Effector memory CD8-positive, alpha-beta T cell (primary cell): ENCODE data around the gene OR6C3.
"Not testable (repeated sequence)": the region's sequence is repeated elsewhere in the genome, so short reads cannot be mapped to it uniquely, and the experiment has no call there.

ENCODE experiments used
- ATAC-seq: fragments of 150-1000 bp; cut with Tn5 transposase; replicated peaks from 2 replicates; pipeline ENCODE4 v1.10.0; 2021; ENCODE audit warnings: mild to moderate bottlenecking, moderate library complexity
- DNase-seq, 3 experiments: peaks; one replicate each; pipeline ENCODE4 v3.0.0; 2021
- H3K27ac Mint-ChIP-seq, 2 donors: one replicate each; pipeline ENCODE4 v1.8.0; 2022; ENCODE audit warnings: mild to moderate bottlenecking in 2 of 2, mixed read lengths in 2 of 2, moderate library complexity in 2 of 2
- H3K27me3 Mint-ChIP-seq, 2 donors: one replicate each; pipeline ENCODE4 v1.8.0; 2022; ENCODE audit warnings: mixed read lengths in 2 of 2
- H3K36me3 Mint-ChIP-seq: one replicate; pipeline ENCODE4 v1.8.0; 2022; ENCODE audit warnings: mild to moderate bottlenecking, moderate library complexity, mixed read lengths; ENCODE audit not compliant: insufficient read depth
- H3K4me1 Mint-ChIP-seq, 2 donors: one replicate each; pipeline ENCODE4 v1.8.0; 2022; ENCODE audit warnings: low read depth in 2 of 2, mixed read lengths in 2 of 2
- H3K4me3 Mint-ChIP-seq, 2 donors: one replicate each; pipeline ENCODE4 v1.8.0; 2022; ENCODE audit warnings: mild to moderate bottlenecking in 2 of 2, mixed read lengths in 2 of 2, moderate library complexity in 2 of 2
- H3K9me3 Mint-ChIP-seq, 2 donors: one replicate each; pipeline ENCODE4 v1.8.0; 2022; ENCODE audit warnings: mixed read lengths in 2 of 2
- total RNA-seq, 9 experiments: gene quantifications; one replicate each; lab custom pipeline; 2026; lab: John Stamatoyannopoulos, UW

Gene OR6C3
- 0 reads per million in 9 experiments for total RNA-seq

DNA sequence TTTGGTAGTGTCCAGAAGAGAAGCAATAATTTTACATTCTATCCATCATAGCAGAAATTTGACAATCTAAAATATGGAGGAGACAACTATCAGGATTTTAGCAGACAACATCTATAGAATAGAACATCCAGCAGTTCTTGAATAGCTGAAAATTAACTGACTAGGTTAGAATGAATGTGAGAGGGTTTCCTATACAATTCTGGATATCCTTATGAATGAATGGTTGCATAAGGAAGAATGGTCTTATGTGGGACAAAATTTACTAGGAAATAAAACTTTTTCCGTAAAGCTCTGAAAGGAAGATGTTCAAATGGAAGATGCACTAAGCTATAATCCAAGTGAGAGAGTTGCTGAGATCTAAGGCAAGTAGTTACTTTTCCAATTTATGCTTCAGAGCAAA is at the start of gene OR6C3:
Gene OR6C3 (plus strand): TSS at position 301 of the 400 bp plus-strand sequence. CDS start 955 bp downstream, outside the sequence.
- H3K4me1 Mint-ChIP-seq: no peaks in the 10 kb centered on the region
- no peak for ATAC-seq
- H3K9me3 Mint-ChIP-seq: no peaks in the 10 kb centered on the region
- no peak within 1 kb of the TSS for H3K27ac Mint-ChIP-seq
- no peak for DNase-seq
- H3K36me3 Mint-ChIP-seq: no peaks in the 10 kb centered on the region
- H3K27me3 Mint-ChIP-seq: peaks cover 3 to 39% of the 10 kb centered on the region in 2 donors
- no peak within 1 kb of the TSS for H3K4me3 Mint-ChIP-seq

DNA sequence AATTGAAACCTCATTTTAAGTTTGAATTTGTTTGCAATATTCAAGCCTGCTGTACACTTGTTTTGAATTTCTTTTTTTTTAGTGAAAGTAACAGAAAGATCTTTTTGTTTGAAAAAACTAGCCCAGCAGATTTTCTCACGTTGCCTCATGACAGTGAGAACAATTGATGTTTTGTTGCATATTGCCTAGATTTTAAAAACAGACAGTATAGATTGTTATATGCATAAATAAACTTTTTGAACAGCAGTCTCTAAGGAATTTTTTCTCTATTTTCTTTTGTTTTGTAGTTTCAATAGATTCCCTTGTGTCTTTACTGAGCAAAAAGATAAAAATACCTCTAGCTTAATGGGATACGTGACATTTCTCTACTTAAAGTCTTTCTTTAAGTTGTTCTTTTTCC is 49.6 kb upstream of the OR6C3 start:
- Mint-ChIP-seq H3K27me3 (peaks cover 22 to 39% of the 10 kb centered on the region in 2 donors), H3K27ac (no peak overlapping the region), H3K4me3 (no peak overlapping the region), H3K4me1 (no peaks in the 10 kb centered on the region), H3K36me3 (no peaks in the 10 kb centered on the region), H3K9me3 (no peaks in the 10 kb centered on the region)
- ATAC-seq (no peak), DNase-seq (no peak)

DNA sequence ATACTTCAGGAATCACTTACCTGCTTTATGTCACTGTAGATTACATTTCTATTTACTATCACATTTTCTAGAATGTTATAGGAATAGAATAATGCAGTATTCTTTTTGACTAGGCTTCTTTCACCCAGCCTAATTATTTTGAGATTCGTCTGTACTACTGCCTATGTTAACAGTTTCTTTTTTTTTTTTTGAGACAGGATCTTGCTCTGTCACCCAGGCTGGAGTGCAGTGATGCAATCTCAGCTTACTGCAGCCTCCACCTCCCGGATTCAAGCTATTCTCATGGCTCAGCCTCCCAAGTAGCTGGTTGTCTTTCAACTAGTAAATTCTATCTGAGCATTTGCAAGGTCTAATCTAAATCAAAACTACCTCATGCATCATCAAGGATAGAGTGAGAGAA is 40.5 kb upstream of the OR6C3 start:
- ATAC-seq: no peak
- no peaks in the 10 kb centered on the region for H3K9me3 Mint-ChIP-seq

DNA sequence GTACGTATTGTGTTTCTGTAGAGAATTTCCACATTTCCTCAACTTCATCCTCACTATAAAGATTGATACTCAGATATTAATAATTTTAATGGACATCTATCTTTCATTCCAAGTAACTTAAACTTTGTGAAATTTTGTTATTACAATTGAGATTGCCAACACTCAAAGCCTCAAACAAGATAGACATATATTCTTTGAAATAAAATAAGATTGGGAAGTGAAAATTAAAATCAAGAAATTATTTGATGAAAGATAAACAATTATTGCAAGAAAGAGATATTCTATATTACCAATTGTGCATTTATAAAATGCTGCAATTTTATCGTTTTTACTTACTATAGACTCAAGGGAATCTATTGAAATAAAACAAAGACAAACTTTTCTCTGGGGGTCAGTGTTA is 34.1 kb upstream of the OR6C3 start, which contains the start of gene OR6C6:
Gene OR6C6 (minus strand): TSS at position 101 of the 400 bp plus-strand sequence. CDS start 1,337 bp downstream, outside the sequence.
- ATAC-seq (no peak), DNase-seq (no peak)
- no peak within 1 kb of the TSS for H3K27ac Mint-ChIP-seq
- no peaks in the 10 kb centered on the region for H3K4me1 Mint-ChIP-seq
- no peak within 1 kb of the TSS for H3K4me3 Mint-ChIP-seq
- H3K9me3 Mint-ChIP-seq: no peaks in the 10 kb centered on the region
- H3K27me3 Mint-ChIP-seq: peaks cover 28% of the 10 kb centered on the region in 2 donors
- H3K36me3 Mint-ChIP-seq: no peaks in the 10 kb centered on the region

More for the DNA sequence above, 40.5 kb upstream of the OR6C3 start:
- Mint-ChIP-seq H3K4me3 (no peak overlapping the region), H3K4me1 (no peaks in the 10 kb centered on the region), H3K36me3 (no peaks in the 10 kb centered on the region), H3K27me3 (peaks cover 37 to 42% of the 10 kb centered on the region in 2 donors), H3K27ac (no peak overlapping the region)
- DNase-seq: no peak

DNA sequence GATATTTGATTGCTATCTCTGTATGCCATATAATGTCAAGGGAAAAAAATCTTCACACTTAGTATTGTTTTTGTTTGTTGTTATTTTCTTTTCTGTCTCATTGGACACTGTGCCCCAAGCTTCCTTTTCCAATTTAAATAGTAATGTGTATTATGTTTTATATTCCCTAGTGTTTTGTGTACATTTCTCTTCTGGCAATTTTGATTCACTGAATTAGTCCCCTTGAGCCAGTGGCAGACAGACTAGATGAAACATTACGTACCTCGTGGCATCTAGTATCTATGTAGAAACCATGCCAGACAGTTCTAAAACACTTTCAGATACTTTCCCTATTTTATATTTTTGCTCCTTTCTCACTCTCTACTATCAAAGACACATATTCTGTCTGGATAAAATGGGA is 16.5 kb upstream of the OR6C3 start, which contains the start of gene OR6C1:
Gene OR6C1 (plus strand): TSS at position 301 of the 400 bp plus-strand sequence. CDS start 6,257 bp downstream, outside the sequence.
- Mint-ChIP-seq H3K27ac (no peak within 1 kb of the TSS), H3K27me3 (peaks cover 8 to 24% of the 10 kb centered on the region in 2 donors), H3K9me3 (no peaks in the 10 kb centered on the region), H3K4me3 (no peak within 1 kb of the TSS), H3K4me1 (no peaks in the 10 kb centered on the region), H3K36me3 (no peaks in the 10 kb centered on the region)
- no peak for ATAC-seq
- DNase-seq: no peak

DNA sequence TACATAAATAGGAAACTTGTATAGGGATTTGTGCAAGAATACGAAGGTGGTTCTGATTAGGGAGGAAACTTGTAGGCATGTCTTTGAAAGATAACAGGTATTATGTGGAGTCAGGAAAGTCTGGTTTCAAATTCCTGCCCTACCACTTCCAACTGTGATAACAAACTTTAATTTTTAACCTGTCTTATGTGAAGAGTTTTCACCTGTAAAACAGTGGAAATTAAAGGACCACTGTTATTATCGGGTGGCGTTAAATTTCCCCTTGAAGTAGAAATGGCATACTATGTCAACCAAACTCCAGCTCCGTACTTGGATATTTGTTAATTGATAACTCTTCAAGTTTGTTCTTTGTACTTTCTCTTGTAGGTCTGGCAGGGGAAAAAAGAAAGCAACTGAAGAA is 10.3 kb upstream of the OR6C3 start:
- ATAC-seq: no peak
- H3K36me3 Mint-ChIP-seq: no peaks in the 10 kb centered on the region
- DNase-seq: no peak
- H3K9me3 Mint-ChIP-seq: no peaks in the 10 kb centered on the region
- no peak overlapping the region for H3K4me3 Mint-ChIP-seq
- peaks cover 17 to 34% of the 10 kb centered on the region in 2 donors for H3K27me3 Mint-ChIP-seq
- no peak overlapping the region for H3K27ac Mint-ChIP-seq
- H3K4me1 Mint-ChIP-seq: no peaks in the 10 kb centered on the region

DNA sequence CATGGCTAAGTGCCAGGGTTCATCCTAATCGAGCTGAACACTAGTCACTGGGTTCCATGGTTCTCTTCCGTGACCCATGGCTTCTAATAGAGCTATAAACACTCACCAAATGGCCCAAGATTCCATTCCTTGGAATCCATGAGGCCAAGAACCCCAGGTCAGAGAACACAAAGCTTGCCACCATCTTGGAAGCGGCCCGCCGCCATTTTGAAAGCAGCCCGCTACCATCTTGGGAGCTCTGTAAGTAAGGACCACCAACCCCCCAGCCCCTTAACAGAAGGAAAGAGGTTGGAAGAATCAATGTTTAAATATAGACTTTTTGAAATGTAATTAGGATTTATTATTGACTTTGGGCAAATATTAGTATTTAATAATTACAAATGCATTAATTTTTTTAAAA is 4.7 kb upstream of the OR6C3 start:
- H3K4me3 Mint-ChIP-seq, H3K27ac Mint-ChIP-seq, H3K4me1 Mint-ChIP-seq: not testable (repeated sequence)

DNA sequence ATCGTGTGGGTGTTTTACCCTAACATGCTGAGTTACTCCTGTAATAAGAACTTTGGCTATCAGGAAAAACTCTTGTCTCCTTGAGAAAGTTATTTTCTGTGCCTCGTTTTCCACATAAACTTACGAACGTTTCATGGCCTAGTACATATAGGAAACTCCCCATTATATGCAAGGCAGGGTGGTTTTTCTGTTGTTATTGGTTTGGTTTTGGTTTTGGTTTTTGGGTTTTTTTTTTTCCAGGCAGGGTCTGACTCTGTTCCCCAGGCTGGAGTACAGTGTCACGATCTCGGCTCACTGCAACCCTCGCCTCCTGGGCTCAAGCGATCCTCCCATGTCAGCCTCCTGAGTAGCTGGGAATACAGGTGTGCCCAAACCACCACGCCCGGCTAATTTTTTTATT is 5.5 kb downstream of the OR6C3 start:
- Mint-ChIP-seq H3K4me1 (no peaks in the 10 kb centered on the region), H3K36me3 (no peaks in the 10 kb centered on the region), H3K9me3 (no peaks in the 10 kb centered on the region), H3K27ac (no peak overlapping the region), H3K4me3 (no peak overlapping the region), H3K27me3 (peaks cover 29 to 44% of the 10 kb centered on the region in 2 donors)
- ATAC-seq (no peak), DNase-seq (no peak)

More for the DNA sequence above, 4.7 kb upstream of the OR6C3 start:
- H3K27me3 Mint-ChIP-seq: peaks cover 13 to 41% of the 10 kb centered on the region in 2 donors
- H3K36me3 Mint-ChIP-seq, ATAC-seq, DNase-seq, H3K9me3 Mint-ChIP-seq: not testable (repeated sequence)

DNA sequence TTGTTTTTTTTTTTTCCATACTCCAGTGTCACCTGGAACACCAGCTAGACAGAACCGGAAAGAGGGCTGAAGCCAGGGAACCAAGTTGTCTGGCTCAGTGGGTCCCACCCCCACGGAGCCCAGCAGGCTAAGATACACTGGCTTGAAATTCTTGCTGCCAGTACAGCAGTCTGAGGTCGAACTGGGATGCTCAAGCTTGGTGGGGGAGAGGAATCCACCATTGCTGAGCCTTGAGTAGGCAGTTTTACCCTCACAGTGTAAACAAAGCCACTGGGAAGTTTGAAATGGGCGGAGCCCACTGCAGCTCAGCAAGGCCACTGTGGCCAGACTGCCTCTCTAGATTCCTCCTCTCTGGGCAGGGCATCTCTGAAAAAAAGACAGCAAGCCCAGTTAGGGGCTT is 24.8 kb downstream of the OR6C3 start:
- H3K36me3 Mint-ChIP-seq, H3K27ac Mint-ChIP-seq, ATAC-seq, H3K4me1 Mint-ChIP-seq, H3K4me3 Mint-ChIP-seq, H3K9me3 Mint-ChIP-seq, DNase-seq: not testable (repeated sequence)
- peaks cover 37% of the 10 kb centered on the region in 2 donors for H3K27me3 Mint-ChIP-seq

DNA sequence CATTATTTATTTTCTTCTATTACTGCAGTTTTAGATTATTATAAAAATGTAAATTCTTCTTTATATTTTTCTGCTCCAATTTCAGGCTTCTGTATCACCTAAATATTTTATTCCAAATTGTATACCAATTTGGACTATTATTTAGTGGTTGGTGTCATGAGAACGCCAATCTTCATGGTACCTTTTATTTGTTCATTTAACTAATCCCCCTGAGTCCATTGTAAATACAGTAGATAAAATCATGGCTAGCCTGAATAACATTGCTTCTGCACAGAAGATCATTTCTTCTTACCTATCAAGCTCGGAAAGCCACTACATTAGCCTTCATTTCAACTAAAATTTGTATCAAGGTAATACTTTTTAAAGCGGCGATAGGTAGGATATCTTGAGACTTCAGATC is 32.1 kb downstream of the OR6C3 start, which contains the start of gene OR6C75:
Gene OR6C75 (plus strand): TSS at position 301 of the 400 bp plus-strand sequence. CDS start 2,136 bp downstream, outside the sequence.
- Mint-ChIP-seq H3K27ac (no peak within 1 kb of the TSS), H3K4me3 (no peak within 1 kb of the TSS), H3K9me3 (no peaks in the 10 kb centered on the region), H3K27me3 (peaks cover 32 to 34% of the 10 kb centered on the region in 2 donors), H3K4me1 (no peaks in the 10 kb centered on the region), H3K36me3 (no peaks in the 10 kb centered on the region)
- ATAC-seq (no peak), DNase-seq (no peak)

DNA sequence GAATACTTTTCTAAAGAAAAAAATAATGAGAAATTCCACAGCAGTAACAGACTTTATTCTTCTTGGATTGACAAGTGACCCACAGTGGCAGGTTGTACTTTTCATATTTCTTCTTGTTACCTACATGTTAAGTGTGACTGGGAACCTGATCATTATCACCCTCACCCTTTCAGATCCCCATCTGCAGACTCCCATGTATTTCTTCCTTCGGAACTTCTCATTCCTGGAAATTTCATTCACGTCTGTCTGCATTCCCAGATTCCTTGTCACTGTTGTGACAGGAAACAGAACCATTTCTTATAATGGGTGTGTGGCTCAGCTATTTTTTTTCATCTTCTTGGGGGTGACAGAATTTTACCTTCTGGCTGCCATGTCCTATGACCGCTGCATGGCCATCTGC is 34.5 kb downstream of the OR6C3 start:
- no peaks in the 10 kb centered on the region for H3K36me3 Mint-ChIP-seq
- no peak overlapping the region for H3K4me3 Mint-ChIP-seq
- H3K27me3 Mint-ChIP-seq: peaks cover 24 to 28% of the 10 kb centered on the region in 2 donors
- H3K4me1 Mint-ChIP-seq: no peaks in the 10 kb centered on the region
- ATAC-seq (no peak), DNase-seq (no peak)
- H3K9me3 Mint-ChIP-seq: no peaks in the 10 kb centered on the region
- H3K27ac Mint-ChIP-seq: no peak overlapping the region

DNA sequence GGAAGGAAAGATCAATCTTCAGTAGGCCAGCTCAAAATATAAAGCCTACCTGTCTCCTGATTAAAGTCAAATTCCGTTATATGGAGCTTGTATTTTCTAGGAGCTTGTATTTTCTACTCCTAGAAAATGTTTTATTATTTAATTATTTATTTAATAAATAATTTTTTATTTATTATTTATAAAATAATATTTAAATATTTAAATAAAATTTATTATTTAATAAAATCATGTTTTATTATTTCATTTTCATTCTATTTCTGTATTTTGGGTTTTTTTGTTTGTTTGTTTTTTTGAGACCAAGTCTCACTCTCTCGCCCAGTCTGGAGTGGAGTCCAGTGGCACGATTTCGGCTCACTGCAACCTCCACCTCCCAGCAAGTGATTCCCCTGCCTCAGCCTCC is 42.0 kb downstream of the OR6C3 start:
- peaks cover 7 to 18% of the 10 kb centered on the region in 2 donors for H3K27me3 Mint-ChIP-seq
- no peak overlapping the region for H3K4me3 Mint-ChIP-seq

More for the DNA sequence above, 42.0 kb downstream of the OR6C3 start:
- DNase-seq: no peak
- Mint-ChIP-seq H3K4me1 (no peaks in the 10 kb centered on the region), H3K27ac (no peak overlapping the region), H3K36me3 (no peaks in the 10 kb centered on the region), H3K9me3 (no peaks in the 10 kb centered on the region)
- ATAC-seq: no peak
